Germinal center (tissue), 1 donor: ENCODE data around the gene KRTAP1-5.
"Not testable (repeated sequence)": the region's sequence is repeated elsewhere in the genome, so short reads cannot be mapped to it uniquely, and the experiment has no call there.

Experiments used
- DNase-seq: peaks from one replicate; pipeline ENCODE4 v3.0.0; 2012; ENCODE audit warnings: mixed read lengths, low spot score

Gene KRTAP1-5, protein sequence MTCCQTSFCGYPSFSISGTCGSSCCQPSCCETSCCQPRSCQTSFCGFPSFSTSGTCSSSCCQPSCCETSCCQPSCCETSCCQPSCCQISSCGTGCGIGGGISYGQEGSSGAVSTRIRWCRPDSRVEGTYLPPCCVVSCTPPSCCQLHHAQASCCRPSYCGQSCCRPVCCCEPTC

DNA sequence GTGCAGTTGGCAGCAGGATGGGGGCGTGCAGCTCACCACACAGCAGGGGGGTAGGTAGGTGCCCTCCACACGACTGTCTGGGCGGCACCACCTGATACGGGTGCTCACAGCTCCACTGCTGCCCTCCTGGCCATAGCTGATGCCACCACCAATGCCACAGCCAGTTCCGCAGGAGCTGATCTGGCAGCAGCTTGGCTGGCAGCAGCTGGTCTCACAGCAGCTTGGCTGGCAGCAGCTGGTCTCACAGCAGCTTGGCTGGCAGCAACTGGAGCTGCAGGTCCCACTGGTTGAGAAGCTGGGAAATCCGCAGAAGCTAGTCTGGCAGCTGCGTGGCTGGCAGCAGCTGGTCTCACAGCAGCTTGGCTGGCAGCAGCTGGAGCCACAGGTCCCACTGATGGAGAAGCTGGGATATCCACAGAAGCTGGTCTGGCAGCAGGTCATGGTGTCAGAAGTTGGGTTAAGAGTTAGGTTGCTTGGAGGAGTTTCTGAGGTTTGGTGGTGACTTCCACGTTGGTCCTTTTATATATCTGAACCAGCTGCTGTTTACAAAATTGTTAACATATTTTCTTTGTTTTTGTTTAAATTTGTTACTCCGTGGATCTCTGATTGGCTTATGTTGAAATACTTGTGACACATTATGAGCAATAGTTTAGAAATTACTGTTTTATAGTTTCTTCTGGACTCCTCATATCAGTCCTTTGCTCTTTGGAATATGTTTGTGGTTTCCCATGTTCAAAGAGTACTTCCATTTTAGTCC, at the start of gene KRTAP1-5:
TSS of gene KRTAP1-5 (minus strand) at position 494 of the 757 bp plus-strand sequence. CDS start at position 441, 53 bp downstream.
- DNase-seq: no peak

DNA sequence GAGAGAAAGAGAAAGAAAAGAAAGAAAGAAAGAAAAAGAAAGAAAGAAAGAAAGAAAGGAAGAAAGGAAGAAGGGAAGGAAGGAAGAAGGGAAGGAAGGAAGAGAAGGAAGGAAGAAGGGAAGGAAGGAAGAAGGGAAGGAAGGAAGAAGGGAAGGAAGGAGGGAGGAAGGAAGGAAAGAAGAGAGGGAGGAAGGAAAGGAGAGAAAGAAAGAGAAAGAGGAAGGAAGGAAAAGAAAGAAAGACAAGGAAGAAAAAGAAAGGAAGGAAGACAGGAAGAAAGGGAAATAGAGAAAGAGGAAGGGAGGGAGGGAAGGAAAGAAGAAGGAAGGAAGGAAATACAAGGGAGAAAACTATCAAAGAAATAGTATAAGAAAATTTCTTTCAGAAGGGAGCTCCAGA, 49.8 kb upstream of the KRTAP1-5 start:
- no peak for DNase-seq

DNA sequence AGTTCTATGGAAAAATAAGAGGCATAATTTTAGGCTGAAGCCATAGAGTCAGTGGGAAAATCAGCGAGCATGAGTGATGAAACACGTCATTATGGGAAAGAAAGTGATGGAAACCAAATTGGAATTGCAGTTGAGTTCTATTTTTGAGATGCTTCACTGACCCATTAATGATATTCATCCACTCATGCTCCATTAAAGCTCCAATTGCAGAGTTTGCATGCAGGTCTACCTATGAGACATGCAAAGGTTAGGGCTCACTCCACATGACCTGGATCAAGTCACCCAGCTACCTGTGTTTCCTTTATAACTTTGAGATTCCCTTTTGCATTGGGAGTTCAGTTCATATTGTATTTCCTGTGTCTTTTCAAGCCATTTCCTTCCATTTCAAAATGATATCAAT, 46.7 kb upstream of the KRTAP1-5 start:
- DNase-seq: no peak

DNA sequence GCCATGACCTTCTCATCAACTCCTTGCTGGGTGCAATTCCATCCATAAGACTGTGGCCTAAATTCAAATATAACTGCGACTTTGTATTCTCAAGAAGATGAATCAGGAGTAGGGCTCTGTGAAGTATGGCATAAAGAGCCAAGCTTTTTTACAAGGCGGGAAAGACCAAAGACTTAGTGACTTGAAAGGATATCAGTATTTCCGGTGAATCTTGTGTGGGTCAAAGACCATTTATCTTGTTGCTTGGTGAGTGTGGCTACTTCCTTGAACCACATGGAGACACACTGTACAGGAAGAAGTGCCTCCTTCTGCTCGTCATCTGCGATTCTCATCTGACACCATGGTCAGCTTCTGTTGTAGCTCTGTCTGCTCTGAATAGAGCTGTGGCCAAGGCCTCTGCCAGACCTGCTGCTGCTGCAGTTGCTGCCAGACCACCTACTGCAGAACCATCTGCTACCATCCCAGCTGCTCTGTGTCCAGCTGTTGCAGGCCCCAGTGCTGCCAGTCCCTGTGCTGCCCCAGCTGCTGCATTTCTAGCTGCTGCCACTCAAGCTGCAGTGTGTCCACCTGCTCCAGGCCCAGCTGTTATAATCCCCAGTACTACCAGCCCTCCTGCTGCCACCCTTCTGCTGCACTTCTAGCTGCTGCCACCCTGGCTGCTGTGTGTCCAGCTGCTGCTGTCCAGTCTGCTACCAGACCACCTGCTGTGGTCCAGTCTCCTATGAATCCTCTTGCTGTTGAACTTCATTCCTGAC, 44.8 kb upstream of the KRTAP1-5 start:
- no peak for DNase-seq

DNA sequence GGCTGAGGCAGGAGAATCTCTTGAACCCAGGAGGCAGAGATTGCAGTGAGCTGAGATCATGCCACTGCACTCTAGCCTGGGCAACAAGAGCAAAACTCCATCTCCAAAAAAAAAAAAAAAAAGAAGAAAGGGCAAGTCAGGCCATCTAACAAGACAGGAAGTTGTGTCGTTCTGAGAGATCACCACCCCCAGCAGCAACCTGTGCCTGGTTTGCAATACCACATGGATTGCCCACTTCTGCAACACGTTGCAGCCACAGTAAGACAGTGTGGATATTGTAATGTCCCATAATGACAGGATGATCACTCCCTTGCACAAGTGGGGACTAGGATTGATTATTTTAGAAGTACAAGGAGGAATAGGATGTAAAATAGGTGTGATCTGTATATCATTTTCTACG, 42.0 kb upstream of the KRTAP1-5 start:
- no peak for DNase-seq

DNA sequence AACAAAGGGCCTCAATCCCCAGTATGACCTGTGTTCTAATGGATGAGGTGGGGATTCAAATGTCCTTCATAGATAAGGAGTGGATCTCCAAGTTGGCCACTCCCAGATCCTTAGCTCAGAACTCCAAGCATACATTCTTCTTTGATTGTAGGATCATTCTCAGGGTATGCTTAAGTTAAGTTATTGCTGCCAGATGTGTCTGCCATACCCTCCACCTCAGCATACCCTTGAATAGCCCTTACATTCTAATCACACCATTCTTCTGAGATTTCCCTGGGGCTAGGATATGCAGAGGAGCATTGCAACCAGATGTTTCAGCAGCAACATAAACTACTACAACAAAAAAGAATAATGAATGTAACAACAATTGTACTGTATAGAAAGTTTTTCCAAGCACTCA, 40.3 kb upstream of the KRTAP1-5 start:
- no peak for DNase-seq

DNA sequence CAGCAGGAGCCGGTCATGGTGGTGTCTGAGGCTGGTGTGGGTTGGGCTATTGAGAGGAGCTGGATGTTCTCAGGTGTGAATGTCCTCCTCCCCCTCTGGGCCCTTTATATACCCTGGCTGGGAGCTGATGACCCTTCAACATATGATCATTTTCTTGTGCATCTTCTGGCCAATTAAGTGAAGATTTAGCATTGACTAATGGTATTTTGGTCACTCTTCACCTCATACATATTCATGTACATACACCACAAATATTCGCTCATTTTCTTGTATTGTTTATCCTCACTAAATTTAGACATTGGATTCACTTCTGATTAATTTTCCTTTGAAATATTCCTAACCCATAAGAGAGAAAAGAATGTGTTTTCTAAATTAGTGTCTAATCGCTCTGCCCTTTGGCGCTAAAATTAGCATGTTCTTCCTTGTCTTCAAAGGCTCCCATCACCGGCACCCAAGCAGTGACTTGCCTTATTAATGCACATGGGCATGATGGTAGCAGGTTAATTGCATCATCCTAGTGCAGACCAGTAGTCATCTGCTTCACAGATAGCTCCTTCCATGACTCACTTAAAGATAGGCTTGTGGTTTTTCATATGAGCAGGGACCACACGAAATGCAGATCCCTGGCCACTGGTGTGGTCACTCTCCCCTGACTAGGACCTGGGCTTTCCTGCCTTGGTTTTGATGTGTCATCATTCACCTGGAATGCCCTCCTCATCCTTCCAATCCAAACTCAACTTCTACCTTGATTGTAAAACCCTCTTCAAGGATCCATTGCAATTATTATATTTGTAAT, 39.0 kb upstream of the KRTAP1-5 start, which contains the start of gene KRTAP2-4:
TSS of gene KRTAP2-4 (minus strand) at position 51 of the 796 bp plus-strand sequence. CDS start at position 17, 34 bp downstream.
- no peak for DNase-seq

DNA sequence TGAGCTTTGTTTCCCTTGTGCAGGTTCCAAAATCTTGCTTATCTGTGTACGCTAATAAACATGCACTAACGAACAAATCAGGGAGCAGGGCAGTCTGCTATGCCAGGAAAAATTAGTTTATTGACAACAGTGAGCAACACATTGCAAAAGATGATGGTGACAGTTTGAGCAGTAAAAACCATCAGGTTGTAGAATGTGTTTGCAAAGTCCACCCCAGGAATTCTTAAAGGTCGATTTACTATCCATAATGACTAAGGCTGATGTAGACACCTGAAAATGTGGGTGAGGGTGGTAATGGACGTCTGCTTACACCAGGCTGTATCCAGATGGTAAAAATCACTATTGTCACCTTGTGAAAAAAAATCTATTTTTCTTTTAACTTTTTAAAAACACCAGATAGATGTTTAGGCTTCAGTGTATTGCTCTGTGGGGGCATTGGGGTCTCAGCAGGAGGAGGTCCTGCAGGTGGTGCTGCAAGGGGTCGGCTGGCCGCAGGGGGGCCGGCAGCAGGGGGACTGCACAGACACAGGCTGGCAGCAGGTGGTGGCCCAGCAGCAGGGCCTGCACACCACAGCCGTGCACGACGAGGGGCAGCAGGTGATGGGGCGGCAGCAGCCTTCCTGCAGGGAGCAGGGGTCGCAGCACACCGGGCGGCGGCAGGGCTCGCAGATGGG, 38.1 kb upstream of the KRTAP1-5 start:
- DNase-seq: not testable (repeated sequence)

DNA sequence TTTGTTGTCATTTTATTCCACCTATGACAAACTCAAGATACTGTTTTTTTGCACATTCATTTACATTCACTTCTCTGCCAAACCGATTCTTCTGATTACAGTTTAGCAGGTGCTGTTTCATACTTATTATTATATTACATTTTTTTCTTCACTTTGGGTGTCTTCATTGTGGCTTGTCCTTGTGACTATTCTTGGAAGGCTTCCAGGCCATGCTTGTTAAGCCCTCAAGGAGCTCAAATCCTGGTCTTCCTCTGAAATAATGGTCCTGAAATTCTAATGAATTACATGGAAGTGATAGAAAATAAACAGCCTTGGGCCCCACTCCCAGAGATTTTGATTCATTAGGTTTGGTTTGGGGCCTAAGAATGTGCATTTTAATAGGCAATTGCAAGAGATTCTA, 37.3 kb upstream of the KRTAP1-5 start:
- DNase-seq: no peak

DNA sequence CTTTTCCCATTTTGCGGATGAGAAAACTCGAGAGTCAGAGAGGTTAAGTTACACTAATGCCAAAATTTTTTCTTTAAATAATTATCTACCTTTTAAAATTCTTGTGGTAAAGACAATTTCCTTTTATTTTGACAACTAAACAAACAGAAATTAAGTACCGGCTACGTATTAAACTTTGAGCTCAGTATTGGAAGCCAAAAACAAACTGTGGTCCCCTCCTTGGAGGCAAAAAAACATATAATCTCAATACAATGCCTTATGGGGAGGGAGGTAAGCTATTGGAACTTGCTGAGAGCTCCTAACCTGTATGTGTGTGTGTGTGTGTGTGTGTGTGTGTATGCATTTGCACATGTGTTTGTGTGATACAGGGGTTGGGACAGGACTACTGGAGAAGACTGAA, 36.4 kb upstream of the KRTAP1-5 start:
- DNase-seq: no peak

DNA sequence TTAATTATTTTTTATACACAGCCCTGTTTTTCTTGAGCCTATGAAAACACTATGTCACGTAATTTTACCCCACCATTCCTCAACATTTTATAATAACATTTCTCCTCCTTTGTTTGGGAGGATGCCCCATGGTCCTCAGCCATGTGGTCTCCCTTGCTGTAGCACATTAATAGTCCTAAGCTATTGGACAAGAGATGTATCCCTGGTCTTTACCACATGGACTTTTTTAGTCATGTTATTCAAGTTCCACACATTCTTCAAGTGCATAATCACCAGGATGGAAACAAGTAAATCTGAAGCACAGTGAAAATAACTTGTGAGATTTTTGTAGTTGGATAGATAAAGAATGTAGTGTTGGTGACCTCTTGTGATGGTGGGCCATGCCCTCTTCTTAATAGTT, 35.0 kb upstream of the KRTAP1-5 start:
- DNase-seq: no peak

DNA sequence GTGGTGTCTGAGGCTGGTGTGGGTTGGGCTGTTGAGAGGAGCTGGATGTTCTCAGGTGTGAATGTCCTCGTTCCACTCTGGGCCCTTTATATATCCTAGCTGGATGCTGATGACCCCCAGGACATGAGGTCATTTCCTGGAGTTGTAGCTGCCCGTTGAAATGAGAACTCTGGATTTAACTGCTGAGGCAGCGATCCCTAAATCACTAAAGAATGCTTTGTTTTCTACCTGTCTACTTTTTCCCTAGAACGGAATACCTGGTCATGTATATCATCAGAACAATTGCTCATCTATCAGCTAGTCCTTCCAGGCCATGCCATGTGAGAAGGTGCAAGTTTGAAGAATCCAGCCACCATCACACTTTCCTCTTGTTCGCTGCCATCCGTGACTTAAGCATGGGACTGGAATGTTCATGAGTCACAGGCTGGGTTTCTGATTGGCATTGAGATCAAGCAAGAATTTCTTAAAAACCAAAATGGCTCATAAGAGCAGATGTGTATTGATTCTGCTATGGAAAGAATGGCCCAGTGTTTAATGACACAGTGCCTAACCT, 33.1 kb upstream of the KRTAP1-5 start, which contains the start of gene KRTAP2-3:
TSS of gene KRTAP2-3 (minus strand) at position 63 of the 553 bp plus-strand sequence. CDS start 64 bp downstream, outside the sequence.
- DNase-seq: no peak

DNA sequence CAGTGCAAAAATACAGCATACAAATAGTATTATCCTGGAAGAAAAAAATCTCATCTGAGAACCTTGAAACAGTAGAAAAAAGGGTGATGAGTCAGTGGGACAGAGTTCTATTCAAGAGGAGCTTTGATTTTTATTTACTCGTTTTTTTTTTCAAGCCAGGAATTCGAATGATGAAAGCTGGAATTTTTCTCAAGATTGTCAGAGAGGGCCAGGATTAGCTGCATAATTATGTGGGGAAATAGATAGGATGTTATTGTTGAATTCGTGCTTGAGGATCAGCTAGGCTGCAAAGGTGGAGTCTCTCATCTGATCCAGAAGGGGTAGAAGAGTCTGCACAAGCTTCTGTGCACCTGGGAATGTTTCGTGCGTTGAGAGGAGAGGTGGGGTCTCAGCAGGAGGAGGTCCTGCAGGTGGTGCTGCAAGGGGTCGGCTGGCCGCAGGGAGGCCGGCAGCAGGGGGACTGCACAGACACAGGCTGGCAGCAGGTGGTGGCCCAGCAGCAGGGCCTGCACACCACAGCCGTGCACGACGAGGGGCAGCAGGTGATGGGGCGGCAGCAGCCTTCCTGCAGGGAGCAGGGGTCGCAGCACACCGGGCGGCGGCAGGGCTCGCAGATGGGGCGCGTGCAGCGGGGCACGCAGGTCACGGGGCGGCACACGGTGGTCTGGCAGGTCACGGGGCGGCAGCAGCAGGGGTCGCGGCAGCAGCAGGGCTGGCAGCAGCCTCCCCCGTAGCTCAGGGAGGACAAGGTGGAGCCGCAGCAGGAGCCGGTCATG, 32.5 kb upstream of the KRTAP1-5 start:
- DNase-seq: not testable (repeated sequence)

DNA sequence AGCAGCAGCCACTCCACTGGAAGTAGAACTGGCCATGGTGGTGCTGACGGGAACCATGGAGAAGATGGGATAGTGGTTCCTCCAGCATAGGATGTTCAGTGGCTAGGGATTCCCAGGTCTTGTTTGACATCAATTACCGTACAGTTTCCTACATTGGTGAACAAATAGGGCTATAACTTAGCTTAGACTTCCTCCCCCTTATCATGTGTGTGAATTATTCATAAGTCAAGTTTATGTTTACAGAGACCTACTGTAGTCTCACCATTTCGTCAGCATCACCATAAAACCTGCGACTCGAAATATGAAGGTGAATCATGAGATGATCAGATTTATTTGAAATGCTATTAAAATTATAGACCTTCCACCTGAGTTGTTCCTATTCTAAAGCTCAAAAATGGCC, 31.7 kb upstream of the KRTAP1-5 start:
- no peak for DNase-seq

DNA sequence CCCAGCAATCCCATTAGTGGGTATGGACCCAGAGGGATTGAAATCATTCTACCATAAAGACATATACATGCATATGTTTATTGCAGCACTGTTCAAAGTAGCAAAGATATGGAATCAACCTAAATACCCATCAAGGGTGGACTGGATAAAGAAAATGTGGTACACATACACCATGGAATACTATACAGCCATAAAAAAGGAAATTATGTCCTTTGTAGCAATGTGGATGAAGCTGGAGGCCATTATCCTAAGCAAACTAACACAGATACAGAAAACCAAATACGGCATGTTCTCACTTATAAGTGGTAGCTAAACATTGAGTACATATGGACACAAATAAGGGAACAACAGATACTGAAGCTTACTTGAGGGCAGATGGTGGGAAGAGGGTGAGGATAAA, 30.5 kb upstream of the KRTAP1-5 start:
- DNase-seq: no peak

DNA sequence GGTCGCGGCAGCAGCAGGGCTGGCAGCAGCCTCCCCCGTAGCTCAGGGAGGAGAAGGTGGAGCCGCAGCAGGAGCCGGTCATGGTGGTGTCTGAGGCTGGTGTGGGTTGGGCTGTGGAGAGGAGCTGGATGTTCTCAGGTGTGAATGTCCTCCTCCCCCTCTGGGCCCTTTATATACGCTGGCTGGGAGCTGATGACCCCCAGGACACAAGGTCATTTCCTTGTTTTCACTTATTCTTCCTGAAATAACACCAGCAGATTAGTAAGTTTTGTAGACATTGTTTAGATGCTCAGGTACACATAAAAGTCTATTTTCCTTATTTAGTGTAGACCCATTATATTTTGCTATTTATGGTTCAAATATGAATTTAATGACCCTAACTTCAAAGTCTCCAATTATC, 28.1 kb upstream of the KRTAP1-5 start, which contains the start of gene KRTAP2-2:
TSS of gene KRTAP2-2 (minus strand) at position 101 of the 400 bp plus-strand sequence. CDS start at position 82, 19 bp downstream.
- not testable (repeated sequence) for DNase-seq

DNA sequence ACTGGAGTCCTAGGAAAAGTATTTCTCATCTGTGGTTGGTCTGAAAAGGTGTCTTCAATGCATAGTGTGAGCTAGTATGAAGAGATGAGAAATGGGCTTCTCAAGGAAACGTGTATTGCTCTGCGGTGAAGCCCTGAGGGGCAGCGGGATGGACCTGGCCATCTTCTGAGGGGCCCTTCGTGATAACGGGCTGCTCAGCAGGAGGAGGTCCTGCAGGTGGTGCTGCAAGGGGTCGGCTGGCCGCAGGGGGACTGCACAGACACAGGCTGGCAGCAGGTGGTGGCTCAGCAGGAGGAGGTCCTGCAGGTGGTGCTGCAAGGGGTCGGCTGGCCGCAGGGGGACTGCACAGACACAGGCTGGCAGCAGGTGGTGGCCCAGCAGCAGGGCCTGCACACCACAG, 27.5 kb upstream of the KRTAP1-5 start:
- not testable (repeated sequence) for DNase-seq

DNA sequence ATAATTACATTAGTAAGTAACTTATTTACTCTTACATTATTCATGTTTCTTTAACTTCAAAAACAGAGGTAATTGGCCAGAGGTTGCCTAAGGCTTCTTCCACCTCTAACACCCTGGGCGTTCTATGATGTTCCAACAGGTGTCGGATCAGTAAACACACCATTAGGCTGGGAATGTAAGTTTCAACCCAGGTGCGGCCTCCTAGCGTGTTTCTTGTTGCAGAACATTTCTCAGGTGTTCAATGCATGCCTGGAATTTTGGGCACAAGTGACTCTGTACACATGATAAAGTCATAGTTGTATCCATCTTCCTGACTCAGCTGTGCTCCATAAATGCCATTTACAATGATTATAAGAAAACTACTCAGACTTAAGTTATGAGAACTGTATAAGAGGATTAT, 27.0 kb upstream of the KRTAP1-5 start:
- DNase-seq: no peak

DNA sequence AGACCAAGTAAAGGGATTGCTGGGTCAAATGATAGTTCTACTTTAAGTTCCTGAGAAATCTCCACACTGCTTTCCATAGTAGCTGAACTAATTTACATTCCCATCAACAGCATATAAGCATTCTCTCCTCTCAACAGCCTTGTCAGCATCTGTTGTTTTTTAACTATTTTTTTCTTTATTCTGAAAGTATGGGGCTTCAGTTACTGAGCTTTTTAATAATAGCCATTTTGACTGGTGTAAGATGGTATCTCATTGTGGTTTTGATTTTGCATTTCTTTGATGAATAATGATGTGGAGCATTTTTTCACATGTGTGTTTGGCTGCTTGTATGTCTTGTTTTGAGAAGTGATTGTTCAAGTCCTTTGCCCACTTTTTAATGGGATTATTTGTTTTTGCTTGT, 25.6 kb upstream of the KRTAP1-5 start:
- DNase-seq: no peak

DNA sequence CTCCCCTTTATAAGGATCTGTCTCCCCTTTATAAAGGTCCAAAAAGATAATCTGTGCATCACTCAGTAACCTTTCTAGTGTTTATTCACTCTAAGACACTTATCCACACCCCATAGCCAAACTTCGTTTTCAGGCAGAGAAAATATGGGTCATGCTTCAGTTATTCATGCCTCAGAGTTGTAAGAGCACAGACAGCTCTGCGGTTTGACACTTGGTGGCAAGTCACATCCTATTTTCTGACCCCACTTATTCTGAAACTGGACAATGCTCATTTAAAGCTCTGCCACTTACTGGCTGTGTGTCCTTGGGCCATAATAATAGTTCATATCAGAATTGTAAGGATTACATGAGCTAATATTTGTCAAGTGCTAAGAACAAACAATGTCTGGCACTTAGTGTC, 22.1 kb upstream of the KRTAP1-5 start:
- DNase-seq: no peak
